Measurements from ENCODE around the gene CCNY.

CCNY gene

GRCh38 chr10:35426657-35427056 lies 90.3 kb downstream of the CCNY start:
- TF ChIP-seq, protein P1, sequence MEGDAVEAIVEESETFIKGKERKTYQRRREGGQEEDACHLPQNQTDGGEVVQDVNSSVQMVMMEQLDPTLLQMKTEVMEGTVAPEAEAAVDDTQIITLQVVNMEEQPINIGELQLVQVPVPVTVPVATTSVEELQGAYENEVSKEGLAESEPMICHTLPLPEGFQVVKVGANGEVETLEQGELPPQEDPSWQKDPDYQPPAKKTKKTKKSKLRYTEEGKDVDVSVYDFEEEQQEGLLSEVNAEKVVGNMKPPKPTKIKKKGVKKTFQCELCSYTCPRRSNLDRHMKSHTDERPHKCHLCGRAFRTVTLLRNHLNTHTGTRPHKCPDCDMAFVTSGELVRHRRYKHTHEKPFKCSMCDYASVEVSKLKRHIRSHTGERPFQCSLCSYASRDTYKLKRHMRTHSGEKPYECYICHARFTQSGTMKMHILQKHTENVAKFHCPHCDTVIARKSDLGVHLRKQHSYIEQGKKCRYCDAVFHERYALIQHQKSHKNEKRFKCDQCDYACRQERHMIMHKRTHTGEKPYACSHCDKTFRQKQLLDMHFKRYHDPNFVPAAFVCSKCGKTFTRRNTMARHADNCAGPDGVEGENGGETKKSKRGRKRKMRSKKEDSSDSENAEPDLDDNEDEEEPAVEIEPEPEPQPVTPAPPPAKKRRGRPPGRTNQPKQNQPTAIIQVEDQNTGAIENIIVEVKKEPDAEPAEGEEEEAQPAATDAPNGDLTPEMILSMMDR (IDR thresholded peaks at IDR 0.05) = no peak

DNA sequence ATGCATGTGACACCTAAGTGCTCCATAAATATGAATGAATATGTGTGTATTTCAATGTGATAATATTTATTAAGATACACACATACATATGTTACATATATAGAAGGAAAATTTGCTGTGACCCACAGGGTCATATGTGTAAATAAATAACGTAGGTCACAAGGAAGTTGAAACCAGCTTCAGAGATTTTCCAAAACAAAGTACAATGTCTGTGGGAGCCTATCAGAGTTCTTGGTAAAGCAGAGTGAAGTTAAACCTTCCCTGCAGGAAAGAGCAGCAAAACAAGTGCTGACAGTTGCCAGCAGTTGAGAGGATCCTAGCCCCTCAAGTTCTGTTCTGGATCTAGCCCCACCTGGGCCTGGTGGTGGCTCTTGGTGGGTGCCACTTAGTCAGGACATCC lies 91.2 kb downstream of the CCNY start:
- TF ChIP-seq, protein P1 (IDR thresholded peaks at IDR 0.05) = no peak

GRCh38 chr10:35428521-35428920 lies 92.2 kb downstream of the CCNY start:
- TF ChIP-seq, protein P1 (IDR thresholded peaks at IDR 0.05) = no peak

- TF ChIP-seq, protein P1 (IDR thresholded peaks at IDR 0.05) = no peak
These were observed 96.6 kb downstream of the CCNY start for GRCh38 chr10:35432781-35433338.

DNA sequence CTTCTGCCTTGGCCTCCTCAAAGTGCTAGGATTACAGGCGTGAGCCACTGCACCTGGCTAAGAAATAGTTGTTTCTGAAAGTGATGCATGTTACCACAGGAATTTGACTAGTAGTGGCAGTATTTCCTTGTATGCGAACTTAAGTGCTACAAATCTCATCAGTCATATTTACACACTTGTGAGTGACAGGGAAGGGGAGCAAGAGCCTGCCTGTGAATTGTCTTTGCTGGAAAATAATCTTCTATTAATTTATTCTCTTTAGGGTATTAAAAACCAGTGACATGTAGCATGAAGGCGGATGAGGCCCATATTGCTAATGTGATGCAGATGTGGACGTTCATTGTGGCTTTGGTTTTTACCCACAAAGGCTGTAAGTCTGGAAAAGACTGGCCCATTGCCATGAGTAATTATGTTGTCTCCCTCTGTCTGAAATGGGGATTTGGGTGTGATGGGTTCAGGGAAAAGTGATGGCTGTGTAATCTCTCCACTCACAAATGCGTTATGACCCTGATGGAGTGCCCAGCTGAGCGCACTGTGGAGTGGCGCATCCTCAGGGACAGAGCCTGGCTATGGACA lies 97.6 kb downstream of the CCNY start:
- TF ChIP-seq, protein P1 (IDR thresholded peaks at IDR 0.05) = no peak

- TF ChIP-seq, protein P1 (IDR thresholded peaks at IDR 0.05) = no peak
These were observed 98.2 kb downstream of the CCNY start for GRCh38 chr10:35434533-35434932.

- TF ChIP-seq, protein P1 (IDR thresholded peaks at IDR 0.05) = no peak
These were observed 99.5 kb downstream of the CCNY start for GRCh38 chr10:35435824-35436223.

GRCh38 chr10:35437829-35438228 lies 101.5 kb downstream of the CCNY start:
- TF ChIP-seq, protein P1 (IDR thresholded peaks at IDR 0.05) = no peak

All from LNCAP (cell line).